Cardiac atrium fibroblast (primary cell): ENCODE measurements around the gene GDF10. TPM values are rescaled to one million over a fixed set of nuclear protein-coding genes. Genes with fewer than 3 reads are reported as not detected.

ENCODE experiments used
- total RNA-seq: library from RNA; depleted of rRNA; stranded (reverse); fragments of >200 nt; gene quantifications from 2 replicates; pipeline ENCODE4 v1.2.3, GENCODE V29; 2015

GDF10 gene
- not detected in 2 replicates for total RNA-seq

DNA sequence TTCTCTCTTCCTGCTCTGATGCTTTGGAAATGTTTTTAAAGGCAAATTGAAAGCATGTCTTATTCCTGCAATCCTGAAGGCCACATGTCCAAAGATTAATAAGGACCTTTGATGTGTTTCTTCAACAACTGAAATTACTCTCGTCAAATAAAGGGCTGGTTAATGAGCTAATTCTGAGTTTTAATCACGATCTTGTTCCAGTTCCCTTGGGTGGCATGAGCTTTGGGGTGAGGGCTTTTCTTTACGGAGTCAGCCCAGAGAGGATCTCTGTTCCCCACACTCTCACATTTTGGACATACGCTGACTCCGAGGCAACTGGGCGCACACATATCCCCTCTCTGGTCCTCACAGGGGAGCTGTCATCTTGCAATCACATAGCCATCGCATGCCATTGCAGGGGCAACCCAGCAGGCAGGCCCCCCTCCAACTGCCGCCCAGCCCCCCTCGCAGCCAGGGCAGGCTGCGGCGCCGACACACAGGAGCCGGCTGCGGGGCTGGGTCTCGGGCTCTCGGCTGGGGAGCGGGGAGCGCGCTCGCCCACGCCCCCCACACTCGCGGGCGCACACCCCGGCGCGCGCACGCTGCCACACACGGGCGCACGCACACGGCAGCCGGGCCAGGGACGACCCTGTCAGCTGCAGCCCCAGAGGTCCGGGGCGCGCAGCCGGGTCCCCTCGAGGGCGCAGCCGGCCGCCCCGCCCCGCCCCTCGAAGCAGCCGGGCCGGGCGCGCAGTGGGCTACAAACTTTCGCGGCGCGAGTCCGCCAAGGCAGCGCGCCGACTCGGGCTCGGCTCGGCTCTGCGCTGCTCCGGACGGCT, at the start of gene GDF10:
GDF10 (plus strand) TSS at position 587 of the 818 bp plus-strand sequence. CDS start 455 bp downstream, outside the sequence.

GRCh38 chr10:47322300-47323061, 22.5 kb downstream of the GDF10 start, which contains the start of gene GDF2:
TSS of gene GDF2 (plus strand) at chr10:47322454. CDS start at chr10:47322669, 215 bp downstream.

DNA sequence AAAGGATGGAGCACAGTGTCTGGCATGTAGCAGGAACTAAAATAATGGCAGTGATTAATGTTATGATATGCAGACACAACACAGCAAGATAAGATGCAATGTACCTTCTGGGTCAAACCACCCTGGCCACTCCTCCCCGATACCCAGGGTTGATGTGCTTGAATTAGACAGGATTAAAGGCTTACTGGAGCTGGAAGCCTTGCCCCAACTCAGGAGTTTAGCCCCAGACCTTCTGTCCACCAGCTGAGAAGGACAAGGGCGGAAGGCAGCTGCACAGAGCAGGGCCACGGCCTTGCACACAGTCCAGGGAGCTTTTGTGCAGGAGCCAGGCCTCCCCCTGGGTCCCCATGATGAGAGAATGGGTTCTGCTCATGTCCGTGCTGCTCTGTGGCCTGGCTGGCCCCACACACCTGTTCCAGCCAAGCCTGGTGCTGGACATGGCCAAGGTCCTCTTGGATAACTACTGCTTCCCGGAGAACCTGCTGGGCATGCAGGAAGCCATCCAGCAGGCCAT, 48.2 kb downstream of the GDF10 start, which contains the start of gene RBP3:
RBP3 (plus strand) TSS at position 226 of the 514 bp plus-strand sequence; CDS start at position 348, 122 bp downstream.

Other genes starting within 250 kb of the GDF10 start
- gene GDF2, start 22.3 kb downstream of the GDF10 start, total RNA-seq: not detected in 2 replicates
- gene RBP3, start 48.2 kb downstream of the GDF10 start, total RNA-seq: not detected in 2 replicates
- gene ZNF488, start 84.1 kb downstream of the GDF10 start, total RNA-seq: 0.18 TPM in 1 of 2 replicates, not detected in the other
- gene ANXA8, start 183.9 kb downstream of the GDF10 start, total RNA-seq: 0.16 and 0.54 TPM in 2 replicates
- not detected in 2 replicates for gene FAM25G, start 191.5 kb downstream of the GDF10 start, total RNA-seq
- gene AGAP9, start 223.4 kb downstream of the GDF10 start, total RNA-seq: 0.32 and 0.90 TPM in 2 replicates